Osteocyte (in vitro differentiated cells): ENCODE results near the gene B4GALT2. TPM values are rescaled to one million over a fixed set of nuclear protein-coding genes. Genes with fewer than 3 reads are reported as not detected.

Experiments used
- DNase-seq: peaks from one replicate; pipeline ENCODE4 v3.0.0; 2021; ENCODE audit warnings: mixed read lengths; ENCODE audit not compliant: unreplicated experiment; ENCODE audit errors: extremely low spot score
- H3K27ac Mint-ChIP-seq: one replicate; pipeline ENCODE4 v1.8.0; 2021; ENCODE audit warnings: mild to moderate bottlenecking, mixed read lengths; ENCODE audit not compliant: unreplicated experiment
- H3K27me3 Mint-ChIP-seq: one replicate; pipeline ENCODE4 v1.8.0; 2021; ENCODE audit warnings: mixed read lengths; ENCODE audit not compliant: unreplicated experiment
- H3K36me3 Mint-ChIP-seq: one replicate; pipeline ENCODE4 v1.8.0; 2021; ENCODE audit warnings: mixed read lengths; ENCODE audit not compliant: unreplicated experiment
- H3K4me1 Mint-ChIP-seq: one replicate; pipeline ENCODE4 v1.8.0; 2021; ENCODE audit warnings: mixed read lengths; ENCODE audit not compliant: unreplicated experiment
- H3K4me3 Mint-ChIP-seq: one replicate; pipeline ENCODE4 v1.8.0; 2021; ENCODE audit warnings: mild to moderate bottlenecking, moderate library complexity, mixed read lengths; ENCODE audit not compliant: unreplicated experiment
- H3K9me3 Mint-ChIP-seq: one replicate; pipeline ENCODE4 v1.8.0; 2021; ENCODE audit warnings: mixed read lengths; ENCODE audit not compliant: unreplicated experiment
- total RNA-seq: library from RNA; stranded (reverse); gene quantifications from 2 replicates; pipeline ENCODE4 v1.2.1, GENCODE V29; 2021
- TF ChIP-seq, protein P1 (sequence below): fragments of 200-600 bp; sonication (generic); IDR thresholded peaks from 2 replicates; pipeline ENCODE4 v1.5.0; 2021; ENCODE audit warnings: antibody characterized with exemption, mild to moderate bottlenecking, moderate library complexity

The B4GALT2 gene
- total RNA-seq, 1 donor from 2014 or later = 65.5 TPM

DNA sequence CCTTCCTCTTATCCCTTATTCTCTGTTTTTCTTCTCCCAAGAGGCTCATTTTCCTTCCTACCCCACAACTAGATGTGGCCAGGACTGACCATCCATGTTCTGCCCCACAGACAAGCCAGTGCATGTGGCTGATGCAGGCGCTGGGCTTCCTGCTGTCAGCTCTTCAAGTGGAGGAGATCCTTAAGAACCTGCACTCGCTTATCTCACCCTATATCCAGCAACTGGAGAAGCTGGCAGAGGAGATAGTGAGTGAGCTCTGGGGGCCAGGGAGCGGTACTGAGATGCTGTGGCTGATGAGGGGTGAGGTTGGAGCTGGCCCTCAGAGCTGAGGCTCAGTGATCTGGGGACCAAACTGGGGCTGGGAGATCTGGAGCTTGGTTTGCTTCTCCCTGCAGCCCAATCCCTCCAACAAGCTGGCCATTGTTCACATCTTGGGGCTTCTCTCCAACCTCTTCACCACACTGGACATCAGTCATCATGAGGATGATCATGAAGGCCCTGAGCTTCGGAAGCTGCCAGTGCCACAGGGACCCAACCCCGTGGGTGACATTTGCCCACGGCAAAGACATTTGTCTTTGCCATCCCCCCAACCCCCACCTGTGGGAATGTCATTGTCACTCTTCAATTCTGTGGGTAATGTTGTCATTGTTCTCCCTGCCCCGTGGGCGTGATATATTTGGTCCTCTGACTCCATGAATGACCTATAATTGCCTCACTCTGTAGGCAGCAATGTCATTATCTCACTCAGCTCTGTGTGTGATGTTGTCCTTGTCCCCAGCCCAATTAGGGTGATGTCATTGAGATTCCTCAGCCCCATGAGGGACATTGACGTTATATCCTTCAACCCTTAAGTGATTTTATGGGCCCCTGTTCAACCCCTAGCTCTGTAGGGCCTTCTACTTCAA is 20.4 kb upstream of the B4GALT2 start:
- TF ChIP-seq, protein P1, sequence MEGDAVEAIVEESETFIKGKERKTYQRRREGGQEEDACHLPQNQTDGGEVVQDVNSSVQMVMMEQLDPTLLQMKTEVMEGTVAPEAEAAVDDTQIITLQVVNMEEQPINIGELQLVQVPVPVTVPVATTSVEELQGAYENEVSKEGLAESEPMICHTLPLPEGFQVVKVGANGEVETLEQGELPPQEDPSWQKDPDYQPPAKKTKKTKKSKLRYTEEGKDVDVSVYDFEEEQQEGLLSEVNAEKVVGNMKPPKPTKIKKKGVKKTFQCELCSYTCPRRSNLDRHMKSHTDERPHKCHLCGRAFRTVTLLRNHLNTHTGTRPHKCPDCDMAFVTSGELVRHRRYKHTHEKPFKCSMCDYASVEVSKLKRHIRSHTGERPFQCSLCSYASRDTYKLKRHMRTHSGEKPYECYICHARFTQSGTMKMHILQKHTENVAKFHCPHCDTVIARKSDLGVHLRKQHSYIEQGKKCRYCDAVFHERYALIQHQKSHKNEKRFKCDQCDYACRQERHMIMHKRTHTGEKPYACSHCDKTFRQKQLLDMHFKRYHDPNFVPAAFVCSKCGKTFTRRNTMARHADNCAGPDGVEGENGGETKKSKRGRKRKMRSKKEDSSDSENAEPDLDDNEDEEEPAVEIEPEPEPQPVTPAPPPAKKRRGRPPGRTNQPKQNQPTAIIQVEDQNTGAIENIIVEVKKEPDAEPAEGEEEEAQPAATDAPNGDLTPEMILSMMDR = no peak
- Mint-ChIP-seq H3K36me3 (peaks cover 22% of the 10 kb centered on the region), H3K27me3 (no peaks in the 10 kb centered on the region), H3K4me3 (no peak overlapping the region), H3K9me3 (no peaks in the 10 kb centered on the region), H3K4me1 (no peaks in the 10 kb centered on the region), H3K27ac (no peak overlapping the region)
- no peak for DNase-seq

DNA sequence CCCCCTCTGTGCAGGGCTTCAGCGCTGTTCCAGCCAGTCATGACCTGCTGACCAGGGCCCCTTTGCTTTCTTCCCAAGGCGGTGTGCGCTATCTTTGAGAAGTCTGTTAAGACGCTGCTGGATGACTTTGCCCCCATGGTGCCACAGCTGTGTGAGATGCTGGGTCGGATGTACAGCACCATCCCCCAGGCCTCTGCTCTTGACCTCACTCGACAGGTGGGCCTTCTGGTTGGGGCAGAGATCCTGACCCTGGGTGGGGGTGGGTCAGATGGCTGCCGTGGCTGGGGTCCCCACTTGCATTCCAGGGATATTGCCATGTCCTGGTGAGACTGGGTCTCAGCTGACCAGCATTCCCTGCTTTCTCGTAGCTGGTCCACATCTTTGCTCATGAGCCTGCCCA is 18.2 kb upstream of the B4GALT2 start:
- no peaks in the 10 kb centered on the region for H3K4me1 Mint-ChIP-seq
- H3K27ac Mint-ChIP-seq = no peak overlapping the region
- no peaks in the 10 kb centered on the region for H3K27me3 Mint-ChIP-seq
- no peaks in the 10 kb centered on the region for H3K9me3 Mint-ChIP-seq
- DNase-seq = no peak
- TF ChIP-seq, protein P1 = no peak
- no peak overlapping the region for H3K4me3 Mint-ChIP-seq
- peaks cover 22% of the 10 kb centered on the region for H3K36me3 Mint-ChIP-seq

DNA sequence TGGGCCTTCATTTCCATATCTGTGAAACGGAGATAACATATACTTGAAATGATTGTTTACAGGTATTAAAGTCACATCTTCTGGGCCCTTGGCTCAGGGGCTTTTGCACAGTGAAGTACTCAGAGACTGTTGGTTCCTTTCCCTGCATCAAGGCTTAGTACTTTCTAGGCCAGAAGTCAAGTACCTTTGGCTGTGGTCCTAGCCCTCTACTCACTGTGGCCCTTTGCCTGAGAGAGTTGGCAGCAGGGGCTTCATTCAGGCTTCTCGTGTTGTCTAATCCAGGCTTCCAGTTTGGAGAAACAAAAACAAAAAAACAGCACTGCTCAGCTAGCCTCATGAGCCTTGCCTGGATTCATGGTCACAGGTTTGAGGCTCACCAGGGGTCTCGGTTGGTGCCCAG is 17.3 kb upstream of the B4GALT2 start:
- Mint-ChIP-seq H3K36me3 (peaks cover 24% of the 10 kb centered on the region), H3K4me1 (no peaks in the 10 kb centered on the region), H3K27ac (no peak overlapping the region), H3K27me3 (no peaks in the 10 kb centered on the region), H3K4me3 (no peak overlapping the region), H3K9me3 (no peaks in the 10 kb centered on the region)
- no peak for DNase-seq
- TF ChIP-seq, protein P1 = no peak

DNA sequence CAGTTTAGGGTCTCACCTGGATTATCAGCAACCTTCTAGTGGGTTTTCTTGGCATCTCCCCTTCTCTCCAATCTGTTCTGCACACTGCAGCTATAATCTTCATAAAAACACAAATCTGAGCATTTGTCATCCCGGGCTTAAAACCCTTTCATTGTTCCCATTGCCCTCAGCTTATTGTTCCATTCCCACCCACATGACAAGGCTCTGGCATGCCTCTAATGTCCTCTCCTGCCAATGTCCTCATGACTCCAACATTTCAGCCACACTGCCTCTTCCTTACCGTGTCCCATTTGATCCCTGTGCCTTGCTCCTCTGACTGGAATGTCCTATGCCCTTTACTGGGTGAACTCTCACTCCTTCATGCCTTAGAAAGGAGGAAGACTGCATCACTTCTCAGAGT is 16.7 kb upstream of the B4GALT2 start:
- H3K4me1 Mint-ChIP-seq = no peaks in the 10 kb centered on the region
- TF ChIP-seq, protein P1 = no peak
- H3K27me3 Mint-ChIP-seq = no peaks in the 10 kb centered on the region
- DNase-seq = no peak
- no peak overlapping the region for H3K27ac Mint-ChIP-seq
- H3K4me3 Mint-ChIP-seq = no peak overlapping the region
- H3K36me3 Mint-ChIP-seq = peaks cover 25% of the 10 kb centered on the region
- H3K9me3 Mint-ChIP-seq = no peaks in the 10 kb centered on the region

DNA sequence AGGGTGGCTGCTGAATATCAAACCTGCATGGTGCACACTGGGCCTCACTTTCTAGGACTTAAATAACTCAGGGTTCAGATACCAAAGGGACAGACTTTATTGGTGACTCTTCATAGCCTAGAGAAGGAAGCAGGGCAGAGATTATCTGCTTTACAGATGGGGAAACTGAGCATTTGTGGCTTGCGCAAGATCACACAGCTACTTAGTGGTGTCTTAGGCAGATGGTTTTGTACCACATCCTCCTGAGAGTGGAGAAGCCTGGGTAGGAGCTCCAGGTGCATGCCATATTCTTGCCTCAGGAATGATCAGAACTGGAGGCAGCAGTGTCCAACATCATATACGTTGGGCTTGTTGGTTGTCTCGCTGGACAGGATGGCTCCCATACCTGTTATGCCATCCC is 16.0 kb upstream of the B4GALT2 start:
- DNase-seq = no peak
- no peak overlapping the region for H3K27ac Mint-ChIP-seq
- H3K4me3 Mint-ChIP-seq = no peak overlapping the region

More for the DNA sequence above, 16.0 kb upstream of the B4GALT2 start:
- TF ChIP-seq, protein P1 = no peak
- peaks cover 28% of the 10 kb centered on the region for H3K36me3 Mint-ChIP-seq
- peaks cover 1% of the 10 kb centered on the region for H3K9me3 Mint-ChIP-seq
- H3K4me1 Mint-ChIP-seq = no peaks in the 10 kb centered on the region
- no peaks in the 10 kb centered on the region for H3K27me3 Mint-ChIP-seq
